Nephron progenitor cell (in vitro differentiated cells): Measurements from ENCODE around the gene DESI2.

Experiments
- DNase-seq: peaks from one replicate; pipeline ENCODE4 v3.0.0; 2021
- H3K27ac Mint-ChIP-seq: 2 replicates; pipeline ENCODE4 v1.8.0; 2021; ENCODE audit warnings: mild to moderate bottlenecking, moderate library complexity, mixed read lengths
- H3K27me3 Mint-ChIP-seq: 2 replicates; pipeline ENCODE4 v1.8.0; 2021; ENCODE audit warnings: mild to moderate bottlenecking, low read depth, mixed read lengths; ENCODE audit not compliant: poor library complexity
- H3K36me3 Mint-ChIP-seq: 2 replicates; pipeline ENCODE4 v1.8.0; 2021; ENCODE audit warnings: low read depth, mixed read lengths
- H3K4me1 Mint-ChIP-seq: 2 replicates; pipeline ENCODE4 v1.8.0; 2021; ENCODE audit warnings: mixed read lengths
- H3K4me3 Mint-ChIP-seq: 2 replicates; pipeline ENCODE4 v1.8.0; 2021; ENCODE audit warnings: mild to moderate bottlenecking, moderate library complexity, mixed read lengths
- H3K9me3 Mint-ChIP-seq: 2 replicates; pipeline ENCODE4 v1.8.0; 2021; ENCODE audit warnings: mild to moderate bottlenecking, moderate library complexity, mixed read lengths
- TF ChIP-seq, protein P1 (sequence below): fragments of 200-600 bp; sonication (generic); IDR thresholded peaks from 2 replicates; pipeline ENCODE4 v1.5.0; 2021; ENCODE audit warnings: antibody characterized with exemption

DESI2 gene

DNA sequence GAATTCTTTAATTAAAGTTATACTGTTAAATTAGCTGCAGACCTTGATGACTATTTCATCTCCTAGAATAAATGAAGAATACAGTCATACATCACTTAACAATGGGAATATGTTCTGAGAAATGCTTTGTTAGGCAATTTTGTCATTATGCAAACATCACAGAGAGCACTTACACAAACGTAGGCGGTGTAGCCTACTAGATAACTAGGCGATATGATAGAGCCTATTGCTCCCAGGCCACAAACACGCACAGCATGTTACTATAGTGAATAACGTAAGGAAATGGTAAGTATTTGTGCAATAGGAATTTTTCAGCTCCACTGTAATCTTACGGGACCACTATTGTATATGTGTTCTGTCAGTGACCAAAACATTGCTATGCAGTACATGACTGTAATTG is 37.6 kb upstream of the DESI2 start:
- Mint-ChIP-seq H3K4me1 (no peaks in the 10 kb centered on the region), H3K9me3 (no peaks in the 10 kb centered on the region), H3K36me3 (no peaks in the 10 kb centered on the region), H3K27ac (no peak overlapping the region), H3K27me3 (no peaks in the 10 kb centered on the region), H3K4me3 (no peak overlapping the region)
- DNase-seq, result no peak
- TF ChIP-seq, protein P1, sequence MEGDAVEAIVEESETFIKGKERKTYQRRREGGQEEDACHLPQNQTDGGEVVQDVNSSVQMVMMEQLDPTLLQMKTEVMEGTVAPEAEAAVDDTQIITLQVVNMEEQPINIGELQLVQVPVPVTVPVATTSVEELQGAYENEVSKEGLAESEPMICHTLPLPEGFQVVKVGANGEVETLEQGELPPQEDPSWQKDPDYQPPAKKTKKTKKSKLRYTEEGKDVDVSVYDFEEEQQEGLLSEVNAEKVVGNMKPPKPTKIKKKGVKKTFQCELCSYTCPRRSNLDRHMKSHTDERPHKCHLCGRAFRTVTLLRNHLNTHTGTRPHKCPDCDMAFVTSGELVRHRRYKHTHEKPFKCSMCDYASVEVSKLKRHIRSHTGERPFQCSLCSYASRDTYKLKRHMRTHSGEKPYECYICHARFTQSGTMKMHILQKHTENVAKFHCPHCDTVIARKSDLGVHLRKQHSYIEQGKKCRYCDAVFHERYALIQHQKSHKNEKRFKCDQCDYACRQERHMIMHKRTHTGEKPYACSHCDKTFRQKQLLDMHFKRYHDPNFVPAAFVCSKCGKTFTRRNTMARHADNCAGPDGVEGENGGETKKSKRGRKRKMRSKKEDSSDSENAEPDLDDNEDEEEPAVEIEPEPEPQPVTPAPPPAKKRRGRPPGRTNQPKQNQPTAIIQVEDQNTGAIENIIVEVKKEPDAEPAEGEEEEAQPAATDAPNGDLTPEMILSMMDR, result no peak

DNA sequence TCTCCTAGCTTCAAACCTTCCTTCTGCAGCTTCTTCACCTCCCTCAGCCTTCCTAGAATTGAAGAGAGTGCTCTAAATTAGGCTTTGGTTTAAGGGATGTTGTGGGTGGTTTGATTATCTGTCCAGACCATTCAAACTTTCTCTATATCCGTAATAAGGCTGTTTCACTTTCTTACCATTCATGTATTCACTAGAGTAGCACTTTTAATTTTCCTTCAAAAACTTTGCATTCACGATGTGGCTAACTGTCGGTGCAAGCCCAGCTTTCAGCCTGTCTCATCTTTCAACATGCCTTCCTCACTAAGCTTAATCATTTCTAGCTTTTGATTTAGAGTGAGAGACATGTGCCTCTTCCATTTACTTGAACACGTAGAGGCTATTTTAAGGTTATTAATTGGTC is 26.2 kb upstream of the DESI2 start:
- Mint-ChIP-seq H3K4me1 (no peaks in the 10 kb centered on the region), H3K9me3 (peaks cover 23% of the 10 kb centered on the region), H3K4me3 (no peak overlapping the region), H3K27ac (no peak overlapping the region), H3K27me3 (peaks cover 3% of the 10 kb centered on the region), H3K36me3 (peaks cover 10% of the 10 kb centered on the region)
- TF ChIP-seq, protein P1, result no peak
- DNase-seq, result no peak

DNA sequence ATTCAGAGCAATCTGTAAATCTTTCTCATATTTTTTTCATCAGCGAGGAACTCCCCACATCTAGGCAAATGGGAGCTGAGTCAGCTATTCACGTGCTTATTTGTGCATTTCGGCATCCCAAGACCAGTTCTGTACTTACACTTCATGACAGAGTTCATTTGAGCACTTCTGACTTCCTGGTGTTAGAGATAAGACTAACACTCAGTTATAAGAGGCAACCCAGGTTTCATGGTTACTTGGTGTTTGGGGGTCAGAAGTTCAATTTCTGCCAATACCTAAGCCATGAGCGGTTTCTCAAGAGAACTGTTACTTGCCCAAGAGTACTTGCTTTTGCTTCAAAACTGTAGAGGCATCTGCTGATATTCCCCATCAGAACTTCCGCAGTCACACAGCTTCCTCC is 24.1 kb upstream of the DESI2 start:
- Mint-ChIP-seq H3K9me3 (peaks cover 28% of the 10 kb centered on the region), H3K27ac (no peak overlapping the region), H3K36me3 (peaks cover 10% of the 10 kb centered on the region), H3K4me3 (no peak overlapping the region), H3K4me1 (no peaks in the 10 kb centered on the region), H3K27me3 (peaks cover 3% of the 10 kb centered on the region)
- no peak for DNase-seq
- TF ChIP-seq, protein P1, result no peak

DNA sequence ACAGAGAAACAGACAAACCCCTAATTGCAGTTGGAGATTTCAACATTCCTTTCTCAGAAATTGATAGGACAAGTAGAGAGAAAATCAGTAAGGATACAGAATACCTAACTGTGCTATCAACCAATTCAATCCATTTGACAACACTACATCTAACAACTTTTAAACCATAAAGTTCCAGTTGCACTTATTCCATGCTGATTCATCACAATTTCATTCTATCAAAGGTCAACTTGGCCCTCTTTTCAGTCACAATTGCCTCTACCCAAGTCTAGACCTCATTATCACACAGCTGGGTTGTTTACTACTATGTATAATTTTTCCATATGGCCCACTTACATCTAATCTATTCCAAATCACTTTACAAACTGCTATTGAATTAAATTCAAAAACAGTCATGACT is 19.8 kb upstream of the DESI2 start:
- TF ChIP-seq, protein P1, result no peak
- no peaks in the 10 kb centered on the region for H3K36me3 Mint-ChIP-seq

DNA sequence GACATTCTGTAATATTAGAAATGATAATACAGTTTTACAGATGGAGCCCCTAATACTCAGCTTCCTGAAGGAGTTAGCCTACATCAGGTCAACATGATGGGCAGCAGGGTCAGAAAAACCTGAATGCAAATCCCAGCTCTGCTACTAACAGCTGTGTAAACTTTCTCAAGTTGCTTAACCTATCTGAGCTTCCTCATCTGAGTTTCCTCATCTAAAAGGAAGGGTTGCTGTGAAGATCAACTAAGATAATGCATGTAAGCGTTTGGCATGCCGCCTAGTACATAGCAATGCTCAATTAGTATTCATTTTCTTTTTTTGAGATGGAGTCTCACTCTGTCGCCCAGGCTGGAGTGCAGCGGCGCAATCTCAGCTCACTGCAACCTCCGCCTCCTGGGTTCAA is 18.4 kb upstream of the DESI2 start:
- Mint-ChIP-seq H3K36me3 (no peaks in the 10 kb centered on the region), H3K9me3 (peaks cover 14% of the 10 kb centered on the region), H3K27me3 (no peaks in the 10 kb centered on the region), H3K4me3 (no peak overlapping the region), H3K4me1 (no peaks in the 10 kb centered on the region), H3K27ac (no peak overlapping the region)
- no peak for DNase-seq
- TF ChIP-seq, protein P1, result no peak

More for the DNA sequence above, 19.8 kb upstream of the DESI2 start:
- H3K27ac Mint-ChIP-seq, result no peak overlapping the region
- H3K9me3 Mint-ChIP-seq, result peaks cover 14% of the 10 kb centered on the region
- H3K4me3 Mint-ChIP-seq, result no peak overlapping the region
- H3K4me1 Mint-ChIP-seq, result no peaks in the 10 kb centered on the region
- DNase-seq, result no peak
- H3K27me3 Mint-ChIP-seq, result no peaks in the 10 kb centered on the region

DNA sequence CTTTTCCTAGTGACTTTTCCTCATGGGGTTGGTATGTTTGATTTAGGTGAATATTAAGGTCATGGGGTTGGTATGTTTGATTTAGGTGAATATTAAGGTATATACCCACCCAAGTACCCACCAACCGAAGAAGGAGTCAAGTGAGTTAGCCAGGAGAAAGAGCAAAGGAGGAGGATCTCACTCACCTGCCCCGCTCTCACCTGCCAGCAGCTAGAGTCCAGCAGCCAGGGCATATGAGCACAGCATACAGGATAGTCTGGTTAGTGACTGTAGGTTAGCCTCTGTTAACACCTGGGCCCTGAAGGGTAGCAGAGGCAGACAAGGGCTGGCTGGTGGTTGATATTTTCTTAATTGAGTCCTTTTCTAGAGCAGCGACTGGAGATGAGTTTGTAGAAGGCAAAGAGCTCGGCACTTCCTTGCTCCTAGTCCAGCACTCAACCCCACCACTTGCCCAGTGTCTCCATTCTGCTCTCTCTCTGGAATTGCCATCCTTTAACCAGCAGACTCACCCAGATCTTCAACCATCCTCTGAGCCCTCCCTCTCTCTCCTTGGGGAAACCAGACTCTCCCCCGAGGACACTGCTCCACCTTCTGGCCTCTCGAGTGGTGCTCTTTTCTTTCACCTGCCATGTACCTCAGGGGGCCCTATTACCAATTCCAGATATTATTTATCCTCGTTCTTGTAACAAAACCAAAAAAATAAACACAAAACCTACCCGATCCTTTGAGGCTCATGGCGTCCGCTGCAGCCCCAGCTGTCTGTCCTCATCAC is 16.3 kb upstream of the DESI2 start:
- H3K36me3 Mint-ChIP-seq, result no peaks in the 10 kb centered on the region
- H3K4me1 Mint-ChIP-seq, result no peaks in the 10 kb centered on the region
- TF ChIP-seq, protein P1, result no peak
- no peak for DNase-seq
- H3K27ac Mint-ChIP-seq, result no peak overlapping the region
- H3K9me3 Mint-ChIP-seq, result peaks cover 6% of the 10 kb centered on the region
- no peak overlapping the region for H3K4me3 Mint-ChIP-seq
- H3K27me3 Mint-ChIP-seq, result no peaks in the 10 kb centered on the region
